HEK293 (cell line): Measurements from ENCODE around the gene SLK.

Experiments
- CTCF ChIA-PET: fragments of 350-600 bp; formaldehyde crosslinking; extraction: SDS; loops from one replicate; lab custom pipeline; 2021; ENCODE audit warnings: antibody characterized with exemption; lab: Yijun Ruan, JAX
- POLR2A ChIA-PET: fragments of 300-600 bp; formaldehyde crosslinking; extraction: SDS; loops from one replicate; lab custom pipeline; 2020; ENCODE audit warnings: antibody characterized with exemption, inconsistent platforms; lab: Yijun Ruan, JAX
- H3K27ac ChIP-seq: fragments of 200-500 bp; sonication (Bioruptor generic); 2 replicates; pipeline ENCODE4 v1.5.1; 2014; ENCODE audit warnings: low read depth, low read length, control low read depth, inconsistent platforms; ENCODE audit errors: extremely low read depth
- H3K36me3 ChIP-seq, 2 experiments: fragments of 200-500 bp in 1 of 2; sonication (Bioruptor generic) in 1 of 2; 1 replicate in 1 of 2; 2 replicates in 1 of 2; pipeline ENCODE4 v1.5.1; 2014 to 2017; ENCODE audit warnings: inconsistent platforms in 2 of 2, low read length in 2 of 2; ENCODE audit not compliant: control insufficient read depth in 2 of 2, insufficient read depth in 1 of 2
- H3K4me1 ChIP-seq: fragments of 200-500 bp; sonication (Bioruptor generic); 2 replicates; pipeline ENCODE4 v1.5.1; 2014; ENCODE audit warnings: mild to moderate bottlenecking, low read length, inconsistent platforms; ENCODE audit not compliant: control insufficient read depth, insufficient read depth
- H3K4me3 ChIP-seq: 2 replicates; pipeline ENCODE4 v1.5.1; 2011; ENCODE audit warnings: low read depth, mild to moderate bottlenecking, control low read depth, low read length, moderate library complexity
- H3K9me3 ChIP-seq: fragments of 200-500 bp; sonication (Bioruptor generic); 2 replicates; pipeline ENCODE4 v1.5.1; 2014; ENCODE audit warnings: low read depth, low read length, inconsistent platforms; ENCODE audit not compliant: control insufficient read depth, insufficient read depth
- IKZF3 ChIP-seq: fragments of 450-650 bp; IDR thresholded peaks from 2 replicates; pipeline ENCODE4 v1.5.0; 2018; ENCODE audit warnings: missing biosample characterization, mild to moderate bottlenecking, missing genetic modification characterization, moderate library complexity
- REPIN1 ChIP-seq: fragments of 450-650 bp; formaldehyde crosslinking; IDR thresholded peaks from 2 replicates; pipeline ENCODE4 v1.5.1; 2017; ENCODE audit warnings: missing biosample characterization, missing genetic modification characterization, low read depth
- ZNF510 ChIP-seq: fragments of 450-650 bp; formaldehyde crosslinking; IDR thresholded peaks from 2 replicates; pipeline ENCODE4 v1.5.1; 2018; ENCODE audit warnings: mild to moderate bottlenecking, missing genetic modification characterization, missing biosample characterization; ENCODE audit not compliant: insufficient replicate concordance
- ZNF585B ChIP-seq: fragments of 450-650 bp; formaldehyde crosslinking; IDR thresholded peaks from 2 replicates; pipeline ENCODE4 v1.5.1; 2016; ENCODE audit warnings: missing biosample characterization, missing genetic modification characterization
- ZNF654 ChIP-seq: fragments of 450-650 bp; formaldehyde crosslinking; IDR thresholded peaks from 2 replicates; pipeline ENCODE4 v1.5.1; 2016; ENCODE audit warnings: low read depth, missing biosample characterization, missing genetic modification characterization
- TF ChIP-seq, protein P1 (sequence below): fragments of 450-650 bp; formaldehyde crosslinking; conservative IDR thresholded peaks from 2 replicates; pipeline ENCODE4 v1.5.1; 2016; ENCODE audit warnings: low read depth, missing biosample characterization, missing genetic modification characterization
- TF ChIP-seq, protein P2 (sequence below): fragments of 450-650 bp; formaldehyde crosslinking; IDR thresholded peaks from 2 replicates; pipeline ENCODE4 v1.5.1; 2016; ENCODE audit warnings: missing biosample characterization, missing genetic modification characterization
- TF ChIP-seq, protein P3 (sequence below): fragments of 450-650 bp; formaldehyde crosslinking; IDR thresholded peaks from 2 replicates; pipeline ENCODE4 v1.5.1; 2017; ENCODE audit warnings: missing biosample characterization, missing genetic modification characterization

SLK gene

DNA sequence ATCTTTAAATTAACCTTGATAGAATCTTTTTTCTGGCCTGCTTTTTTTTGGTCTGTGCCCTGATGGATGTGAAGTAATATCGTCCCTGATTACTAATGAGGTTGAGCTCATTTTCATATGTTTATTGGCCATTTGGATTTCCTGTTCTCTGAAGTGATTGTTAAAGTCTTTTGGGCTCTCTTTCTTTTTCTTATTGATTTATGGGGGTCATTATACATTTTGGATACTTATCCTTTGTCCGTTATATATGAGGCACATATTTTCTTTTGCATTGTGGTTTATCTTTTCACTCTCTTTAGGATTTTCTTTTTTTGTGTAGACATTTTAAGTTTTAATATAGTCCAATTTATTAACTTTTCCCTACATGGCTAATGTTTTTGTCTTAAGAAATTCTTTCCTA lies 12.6 kb downstream of the SLK start (continued):
- TF ChIP-seq, protein P1, sequence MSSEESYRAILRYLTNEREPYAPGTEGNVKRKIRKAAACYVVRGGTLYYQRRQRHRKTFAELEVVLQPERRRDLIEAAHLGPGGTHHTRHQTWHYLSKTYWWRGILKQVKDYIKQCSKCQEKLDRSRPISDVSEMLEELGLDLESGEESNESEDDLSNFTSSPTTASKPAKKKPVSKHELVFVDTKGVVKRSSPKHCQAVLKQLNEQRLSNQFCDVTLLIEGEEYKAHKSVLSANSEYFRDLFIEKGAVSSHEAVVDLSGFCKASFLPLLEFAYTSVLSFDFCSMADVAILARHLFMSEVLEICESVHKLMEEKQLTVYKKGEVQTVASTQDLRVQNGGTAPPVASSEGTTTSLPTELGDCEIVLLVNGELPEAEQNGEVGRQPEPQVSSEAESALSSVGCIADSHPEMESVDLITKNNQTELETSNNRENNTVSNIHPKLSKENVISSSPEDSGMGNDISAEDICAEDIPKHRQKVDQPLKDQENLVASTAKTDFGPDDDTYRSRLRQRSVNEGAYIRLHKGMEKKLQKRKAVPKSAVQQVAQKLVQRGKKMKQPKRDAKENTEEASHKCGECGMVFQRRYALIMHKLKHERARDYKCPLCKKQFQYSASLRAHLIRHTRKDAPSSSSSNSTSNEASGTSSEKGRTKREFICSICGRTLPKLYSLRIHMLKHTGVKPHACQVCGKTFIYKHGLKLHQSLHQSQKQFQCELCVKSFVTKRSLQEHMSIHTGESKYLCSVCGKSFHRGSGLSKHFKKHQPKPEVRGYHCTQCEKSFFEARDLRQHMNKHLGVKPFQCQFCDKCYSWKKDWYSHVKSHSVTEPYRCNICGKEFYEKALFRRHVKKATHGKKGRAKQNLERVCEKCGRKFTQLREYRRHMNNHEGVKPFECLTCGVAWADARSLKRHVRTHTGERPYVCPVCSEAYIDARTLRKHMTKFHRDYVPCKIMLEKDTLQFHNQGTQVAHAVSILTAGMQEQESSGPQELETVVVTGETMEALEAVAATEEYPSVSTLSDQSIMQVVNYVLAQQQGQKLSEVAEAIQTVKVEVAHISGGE (tag by site-specific recombination), result no peak
- TF ChIP-seq ZNF510 (tag by site-specific recombination), result no peak
- TF ChIP-seq ZNF585B, result no peak
- TF ChIP-seq, protein P2, sequence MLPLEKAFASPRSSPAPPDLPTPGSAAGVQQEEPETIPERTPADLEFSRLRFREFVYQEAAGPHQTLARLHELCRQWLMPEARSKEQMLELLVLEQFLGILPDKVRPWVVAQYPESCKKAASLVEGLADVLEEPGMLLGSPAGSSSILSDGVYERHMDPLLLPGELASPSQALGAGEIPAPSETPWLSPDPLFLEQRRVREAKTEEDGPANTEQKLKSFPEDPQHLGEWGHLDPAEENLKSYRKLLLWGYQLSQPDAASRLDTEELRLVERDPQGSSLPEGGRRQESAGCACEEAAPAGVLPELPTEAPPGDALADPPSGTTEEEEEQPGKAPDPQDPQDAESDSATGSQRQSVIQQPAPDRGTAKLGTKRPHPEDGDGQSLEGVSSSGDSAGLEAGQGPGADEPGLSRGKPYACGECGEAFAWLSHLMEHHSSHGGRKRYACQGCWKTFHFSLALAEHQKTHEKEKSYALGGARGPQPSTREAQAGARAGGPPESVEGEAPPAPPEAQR (tag by site-specific recombination), result no peak

DNA sequence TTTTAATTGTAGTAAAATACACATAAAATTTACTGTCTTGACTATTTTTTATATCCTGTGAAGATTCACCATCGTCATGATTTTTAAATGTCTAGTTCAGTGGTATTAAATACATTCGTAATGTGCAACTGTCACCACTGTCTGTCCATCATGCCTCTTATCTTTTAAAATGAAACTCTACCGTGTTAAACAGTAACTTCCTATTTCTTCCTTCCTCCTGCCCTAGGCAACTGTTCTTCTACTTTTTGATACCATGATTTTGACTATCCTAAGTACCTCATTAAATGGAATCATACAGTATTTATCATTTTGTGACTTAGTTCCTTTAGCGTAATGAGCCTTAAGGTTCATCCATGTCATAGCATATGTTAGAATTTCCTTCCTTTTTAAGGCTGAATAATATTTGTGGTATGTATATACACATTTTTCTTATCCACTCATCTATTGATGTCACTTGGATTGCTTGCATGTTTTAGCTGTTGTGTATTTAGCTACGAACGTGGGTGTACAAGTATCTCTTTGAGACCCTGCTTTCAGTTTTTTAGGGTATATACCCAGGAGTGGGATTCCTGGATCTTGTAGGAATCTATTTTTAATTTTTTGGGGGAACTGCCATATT lies 13.5 kb downstream of the SLK start:
- CTCF ChIA-PET, result interaction anchor here (1.2 kb wide), 1 partner anchor 91 kb away, joined by 6 read pairs; no protein-coding TSS in a partner anchor
- Histone ChIP-seq H3K4me3 (no peak overlapping the region), H3K9me3 (no peaks in the 10 kb centered on the region), H3K27ac (no peak overlapping the region), H3K4me1 (peaks cover 12% of the 10 kb centered on the region), H3K36me3 (no peaks in the 10 kb centered on the region)
- no peak for TF ChIP-seq REPIN1
- TF ChIP-seq, protein P3, sequence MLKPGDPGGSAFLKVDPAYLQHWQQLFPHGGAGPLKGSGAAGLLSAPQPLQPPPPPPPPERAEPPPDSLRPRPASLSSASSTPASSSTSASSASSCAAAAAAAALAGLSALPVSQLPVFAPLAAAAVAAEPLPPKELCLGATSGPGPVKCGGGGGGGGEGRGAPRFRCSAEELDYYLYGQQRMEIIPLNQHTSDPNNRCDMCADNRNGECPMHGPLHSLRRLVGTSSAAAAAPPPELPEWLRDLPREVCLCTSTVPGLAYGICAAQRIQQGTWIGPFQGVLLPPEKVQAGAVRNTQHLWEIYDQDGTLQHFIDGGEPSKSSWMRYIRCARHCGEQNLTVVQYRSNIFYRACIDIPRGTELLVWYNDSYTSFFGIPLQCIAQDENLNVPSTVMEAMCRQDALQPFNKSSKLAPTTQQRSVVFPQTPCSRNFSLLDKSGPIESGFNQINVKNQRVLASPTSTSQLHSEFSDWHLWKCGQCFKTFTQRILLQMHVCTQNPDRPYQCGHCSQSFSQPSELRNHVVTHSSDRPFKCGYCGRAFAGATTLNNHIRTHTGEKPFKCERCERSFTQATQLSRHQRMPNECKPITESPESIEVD (tag by site-specific recombination), result 0 out of 2 replicates have a peak, but pooled peaks have one; percentile 12
- POLR2A ChIA-PET, result no interaction called here

DNA sequence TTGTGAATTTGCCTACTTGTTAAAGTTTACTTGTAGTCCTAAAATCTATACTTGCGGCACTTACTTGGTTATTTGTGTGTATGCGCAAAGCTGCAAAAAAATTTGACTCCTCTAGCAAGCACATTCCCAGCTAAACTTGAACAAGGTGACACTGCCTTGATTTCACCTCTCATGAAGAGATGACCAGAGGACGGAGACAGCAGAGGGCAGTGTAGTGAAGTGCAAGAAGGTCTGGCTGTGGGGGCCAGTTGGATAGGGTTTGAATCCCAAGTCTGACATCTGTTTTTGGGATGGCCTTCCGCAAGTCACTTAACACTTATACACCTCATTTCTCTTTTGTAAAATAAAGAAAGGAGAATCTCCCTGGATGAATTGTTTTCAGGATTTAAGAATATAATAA lies 15.7 kb downstream of the SLK start:
- no peaks in the 10 kb centered on the region for H3K36me3 ChIP-seq
- H3K9me3 ChIP-seq, result no peaks in the 10 kb centered on the region
- ChIA-PET CTCF (interaction anchor here (0.6 to 1.9 kb wide), 9 partner anchors 9 to 264 kb away, joined by 3 to 8 read pairs (median 4); partner anchors contain the start of gene SFR1), POLR2A (no interaction called here)
- peaks cover 12% of the 10 kb centered on the region for H3K4me1 ChIP-seq
- H3K4me3 ChIP-seq, result no peak overlapping the region
- H3K27ac ChIP-seq, result no peak overlapping the region
- TF ChIP-seq IKZF3 (tag by site-specific recombination) (0 out of 2 replicates have a peak, but pooled peaks have one; percentile 8), ZNF654 (tag by site-specific recombination) (peak; percentile 62)
- TF ChIP-seq, protein P3 (tag by site-specific recombination), result no peak
